HG03469 (cell line): ENCODE results near the gene LCN1.
"Not testable (repeated sequence)": the region's sequence is repeated elsewhere in the genome, so short reads cannot be mapped to it uniquely, and the experiment has no call there.

ENCODE experiments used
- ATAC-seq: cut with Tn5 transposase; IDR thresholded peaks from one replicate; pipeline ENCODE4 v1.9.1; 2021; ENCODE audit warnings: mild to moderate bottlenecking, moderate library complexity, moderate number of reproducible peaks; ENCODE audit not compliant: unreplicated experiment

The LCN1 gene

DNA sequence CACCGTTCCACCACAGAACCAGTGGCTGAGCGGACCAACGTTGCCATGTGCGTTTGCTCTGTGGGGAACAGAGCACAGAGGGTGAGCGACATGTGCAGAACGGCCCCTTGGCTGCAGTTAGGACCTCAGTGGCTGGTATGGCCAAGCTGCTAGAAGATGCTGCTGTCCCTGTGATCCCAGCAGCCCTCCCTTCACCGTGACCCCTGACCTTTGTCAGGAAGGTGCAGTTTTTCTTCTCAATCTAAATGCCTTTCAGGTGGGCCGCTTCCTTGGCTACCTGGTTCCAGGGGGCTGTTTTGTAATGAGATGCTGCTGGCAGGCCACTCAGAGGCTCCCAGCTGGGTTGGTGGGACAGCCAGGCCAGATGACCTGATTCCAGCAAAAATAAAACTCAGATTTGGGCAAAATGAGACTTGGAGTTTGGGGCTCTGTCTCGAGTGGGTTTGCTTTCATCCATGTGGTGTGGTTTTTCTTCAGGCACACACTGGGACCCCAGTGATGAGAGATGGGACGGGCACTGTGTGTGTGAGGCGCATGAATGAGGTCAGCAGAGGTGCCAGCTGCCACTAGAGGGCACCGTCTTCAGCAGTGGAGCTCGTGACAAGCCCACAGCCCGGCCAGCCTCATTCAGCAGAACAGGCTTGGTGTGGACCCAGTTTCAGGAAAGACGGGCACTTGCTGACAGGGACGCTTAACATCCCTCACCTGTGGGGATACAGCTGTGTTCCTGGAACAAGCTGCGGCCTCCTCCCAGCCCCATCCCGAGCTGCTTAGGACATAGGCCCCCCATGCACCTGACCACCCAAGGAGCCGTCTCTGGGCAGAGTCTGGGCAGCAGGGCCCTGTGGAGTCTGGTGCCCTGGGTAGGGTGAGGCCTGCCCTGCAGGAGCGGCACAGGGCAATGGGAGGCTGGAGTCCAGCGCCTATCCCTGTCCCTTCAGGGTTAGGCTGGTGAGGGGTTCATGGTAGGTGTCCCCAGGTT lies 16.7 kb upstream of the LCN1 start:
- no peak for ATAC-seq

DNA sequence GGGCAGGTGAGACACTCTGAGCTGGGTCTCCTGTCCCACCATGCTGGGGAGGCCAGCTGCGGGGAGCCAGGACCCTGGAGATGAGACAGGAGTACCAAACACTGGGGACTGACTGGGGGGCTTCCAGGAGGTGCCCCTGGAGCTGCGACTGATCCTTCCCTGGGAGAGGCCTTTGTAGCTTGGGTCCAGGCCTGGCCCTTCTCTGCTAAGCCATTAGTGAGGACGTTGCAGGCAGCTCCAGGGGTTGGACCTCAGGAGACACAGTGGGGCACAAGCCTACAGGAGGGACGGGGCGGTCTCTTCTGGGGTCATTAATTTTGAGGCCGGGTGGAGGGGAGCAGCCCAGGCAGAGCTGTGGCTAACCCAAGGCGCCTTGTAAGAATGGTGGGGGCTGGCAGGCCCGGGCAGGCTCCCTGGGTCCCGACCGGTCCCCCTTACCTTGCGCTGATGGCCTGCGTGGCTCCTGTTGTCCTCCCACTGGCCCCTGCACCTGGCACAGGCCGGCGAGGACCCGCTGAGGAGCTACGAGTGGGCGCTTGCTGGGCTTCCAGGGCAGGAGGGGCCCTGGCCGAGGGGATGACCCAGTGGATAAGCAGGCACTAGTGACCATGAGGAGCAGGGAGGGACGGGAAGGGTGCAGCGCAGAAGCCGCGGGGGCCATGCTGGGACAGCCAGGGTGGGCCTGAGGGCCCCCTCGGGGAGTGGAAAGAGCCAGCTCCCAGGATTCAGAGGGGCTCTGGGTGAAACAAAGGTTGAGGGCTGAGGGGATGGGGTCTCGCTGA lies 15.6 kb upstream of the LCN1 start:
- no peak for ATAC-seq

- no peak for ATAC-seq
Observed at GRCh38 chr9:135506327-135507103, 14.7 kb upstream of the LCN1 start.

GRCh38 chr9:135507104-135508035 lies 13.9 kb upstream of the LCN1 start:
- no peak for ATAC-seq

GRCh38 chr9:135508211-135508820 lies 12.9 kb upstream of the LCN1 start:
- no peak for ATAC-seq

GRCh38 chr9:135509458-135509857 lies 11.8 kb upstream of the LCN1 start:
- ATAC-seq = no peak

GRCh38 chr9:135512241-135512603 lies 9.0 kb upstream of the LCN1 start:
- ATAC-seq = no peak

DNA sequence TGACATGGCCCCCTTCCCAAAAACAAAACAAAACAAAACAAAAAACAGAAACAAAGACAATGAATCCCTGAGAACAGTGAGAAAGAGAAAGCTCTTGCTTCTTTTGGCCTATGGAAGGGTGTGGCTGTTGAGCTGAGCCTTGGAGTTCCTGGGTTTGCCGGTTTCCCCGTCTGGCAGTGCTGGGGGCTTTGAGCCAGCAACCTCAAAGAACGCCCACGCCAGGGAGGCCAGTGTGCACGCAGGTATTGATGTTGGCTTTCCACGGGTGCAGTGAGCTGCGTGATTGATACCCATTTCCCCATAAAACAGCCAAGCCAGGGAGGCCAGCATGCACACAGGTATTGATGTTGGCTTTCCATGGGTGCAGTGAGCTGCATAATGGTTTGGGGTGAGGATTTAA lies 8.3 kb upstream of the LCN1 start:
- ATAC-seq = no peak

GRCh38 chr9:135513351-135513846 lies 7.8 kb upstream of the LCN1 start:
- ATAC-seq = no peak

GRCh38 chr9:135513906-135514305 lies 7.3 kb upstream of the LCN1 start:
- ATAC-seq = not testable (repeated sequence)

GRCh38 chr9:135514342-135515082 lies 6.7 kb upstream of the LCN1 start:
- ATAC-seq = no peak

DNA sequence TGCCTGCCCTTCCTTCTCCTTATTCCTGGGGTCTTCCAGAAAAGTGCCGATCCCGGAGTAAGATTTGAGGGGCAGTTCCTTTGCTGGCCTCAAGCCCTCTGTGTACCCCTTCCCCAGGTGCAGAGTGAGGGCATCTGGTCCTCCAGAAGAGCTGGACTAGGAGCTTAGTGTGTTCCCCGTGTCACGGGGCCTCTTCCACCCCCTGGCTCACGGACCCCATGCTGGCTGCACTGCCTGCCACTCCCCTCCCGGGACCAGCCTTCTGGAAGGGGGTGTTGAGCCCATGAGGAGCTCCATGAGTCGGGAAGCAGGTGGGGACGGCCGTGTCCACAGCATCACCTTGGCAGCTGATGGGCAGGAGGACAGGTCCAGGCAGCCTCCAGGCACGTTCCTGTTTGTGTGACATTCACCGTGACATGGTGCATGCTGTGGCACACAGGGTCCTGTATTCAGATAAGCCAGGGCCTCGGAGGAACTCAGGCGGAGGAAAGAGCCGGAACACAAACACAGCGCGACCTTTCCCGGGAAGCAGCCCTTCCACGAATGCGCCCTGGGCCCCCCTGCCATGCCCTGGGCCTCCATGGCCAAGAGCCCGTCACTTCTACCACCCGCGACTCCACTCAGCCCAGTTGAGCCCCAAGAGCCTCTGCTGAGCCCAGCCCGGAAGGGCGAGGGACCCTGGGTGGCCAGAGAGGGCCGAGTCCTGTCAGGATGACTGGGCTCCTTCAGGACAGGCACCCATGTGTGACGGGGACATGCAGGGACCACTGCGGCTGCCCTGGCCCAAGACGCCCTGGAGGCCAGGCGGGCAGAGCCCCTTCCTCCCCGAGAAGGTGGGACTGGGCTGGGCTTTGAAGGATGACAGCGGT lies 5.9 kb upstream of the LCN1 start:
- ATAC-seq = no peak

DNA sequence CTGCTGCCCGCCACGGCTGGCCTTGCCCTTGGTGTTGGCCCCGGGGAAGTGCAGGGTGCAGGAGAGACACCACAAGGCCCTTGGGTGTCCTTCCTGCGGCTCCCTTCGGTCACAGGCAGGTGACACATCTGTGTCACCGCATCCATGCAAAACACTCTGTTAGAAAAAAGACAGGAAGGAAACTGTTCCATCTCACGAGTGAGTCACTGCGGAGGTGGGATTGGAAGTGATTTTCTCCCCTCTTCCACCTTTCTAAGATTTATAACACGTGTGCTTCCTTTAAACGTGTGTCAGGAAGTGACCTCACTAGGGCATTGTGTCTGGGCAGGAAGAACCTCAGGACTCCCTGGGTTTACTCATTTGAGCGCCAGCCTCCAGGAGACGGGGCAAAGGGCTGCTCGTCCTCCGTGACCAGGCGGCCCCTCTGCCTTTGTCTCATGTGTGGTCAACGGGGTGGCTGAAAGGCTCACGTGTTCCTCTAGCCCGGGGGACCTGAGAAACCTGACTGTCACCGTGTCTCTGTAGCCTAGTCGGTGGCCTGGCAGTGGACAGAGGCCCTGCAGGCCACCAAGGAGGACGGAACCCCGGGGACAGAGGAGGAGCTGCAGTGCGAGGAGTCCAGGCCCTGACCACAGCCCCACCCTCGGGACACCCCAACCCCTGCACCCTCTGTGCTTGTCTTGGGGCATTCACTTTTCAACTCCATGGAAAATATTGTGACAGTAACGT lies 4.9 kb upstream of the LCN1 start:
- no peak for ATAC-seq

- no peak for ATAC-seq
Observed at GRCh38 chr9:135517407-135517822, 3.8 kb upstream of the LCN1 start.

DNA sequence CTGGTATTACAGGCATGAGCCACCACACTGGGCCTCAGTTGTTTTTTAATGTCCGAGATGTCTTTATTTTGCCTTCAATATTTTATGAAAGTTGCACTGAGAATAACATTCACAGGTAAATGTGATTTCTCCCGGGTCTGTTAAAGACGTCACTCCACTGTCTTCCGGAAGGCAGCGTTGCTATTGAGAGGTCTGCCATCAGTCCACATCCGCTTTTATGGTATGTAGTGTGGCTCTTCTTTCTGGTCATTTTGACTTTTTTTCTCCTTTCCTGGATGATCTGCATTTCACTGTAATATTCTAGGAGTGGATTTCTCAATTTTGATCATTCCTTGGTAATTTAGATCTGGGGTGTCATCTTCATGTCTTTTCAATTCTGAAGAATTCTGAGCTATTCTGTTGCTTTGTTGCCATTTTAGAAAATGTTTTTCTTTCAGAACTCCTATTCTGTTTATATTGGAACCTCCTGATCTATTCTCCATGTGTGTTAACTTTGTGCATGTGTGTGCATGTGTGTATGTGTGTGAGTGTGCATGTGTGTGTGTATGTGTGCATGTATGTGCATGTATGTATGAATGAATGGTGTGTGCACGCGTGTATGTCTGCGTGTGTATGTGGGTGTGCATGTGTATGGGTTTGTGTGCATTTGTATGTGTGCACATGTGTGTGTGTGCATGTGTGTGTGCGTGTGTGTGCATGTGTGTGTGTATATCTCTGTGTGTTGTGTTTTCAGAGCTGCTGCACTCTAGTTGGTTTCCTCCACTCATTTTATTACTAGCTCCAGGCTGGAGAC lies 1.9 kb upstream of the LCN1 start:
- no peak for ATAC-seq

DNA sequence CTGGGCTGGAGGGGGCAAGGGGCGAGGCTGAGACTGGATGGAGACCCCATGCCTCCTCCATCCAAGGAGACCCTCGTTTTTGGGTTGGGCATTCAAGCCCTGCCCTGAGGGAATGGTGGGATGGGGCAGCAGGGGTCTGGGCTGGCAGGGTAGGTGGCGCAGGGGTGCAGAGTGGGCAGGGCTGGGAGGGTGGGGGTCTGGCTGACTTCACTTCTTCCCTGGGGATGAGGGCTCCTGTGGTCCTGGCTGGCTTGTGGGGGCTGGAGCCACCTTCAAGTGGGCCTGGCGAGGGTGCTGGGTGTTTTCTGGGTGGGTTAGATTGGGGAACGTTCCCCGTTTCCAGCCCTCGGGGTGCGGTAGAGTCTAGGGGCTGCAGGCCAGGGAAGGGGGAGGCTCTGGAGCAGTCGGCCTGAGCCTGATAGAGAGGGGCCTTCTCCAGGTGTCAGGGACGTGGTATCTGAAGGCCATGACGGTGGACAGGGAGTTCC lies 412 bp downstream of the LCN1 start:
- ATAC-seq = no peak
